Body of pancreas (tissue), 4 donors: ENCODE results near the gene YY1. TPM values are rescaled to one million over a fixed set of nuclear protein-coding genes. Genes with fewer than 3 reads are reported as not detected.

Source experiments
- ATAC-seq: fragments of 150-250 bp; one replicate; pipeline ENCODE4 v1.9.1; 2016
- DNase-seq, 4 donors: peaks; one replicate each; pipeline ENCODE4 v3.0.0-alpha.2; 2019
- H3K27ac ChIP-seq, 4 donors: fragments of 200-600 bp; sonication (generic); 1 replicate in 3 of 4; 2 replicates in 1 of 4; pipeline versions ENCODE4 v1.5.1 to v1.6.1; 2016 to 2019; ENCODE audit warnings: mild to moderate bottlenecking in 1 of 4, mixed read lengths in 1 of 4, moderate library complexity in 1 of 4
- H3K27me3 ChIP-seq, 2 donors: fragments of 200-600 bp; sonication (generic); one replicate each; pipeline ENCODE4 v1.6.0; 2016; ENCODE audit warnings: mild to moderate bottlenecking in 1 of 2
- H3K36me3 ChIP-seq, 2 donors: fragments of 200-600 bp; sonication (generic); replicated peaks in 1 of 2; 2 replicates each; pipeline ENCODE4 v1.5.1; 2016; ENCODE audit warnings: low read depth in 2 of 2; ENCODE audit not compliant: insufficient read depth in 1 of 2
- H3K4me1 ChIP-seq: fragments of 200-600 bp; sonication (generic); one replicate; pipeline ENCODE4 v1.6.0; 2016
- H3K4me3 ChIP-seq, 2 donors: fragments of 200-600 bp; sonication (generic); 1 replicate in 1 of 2; 2 replicates in 1 of 2; pipeline ENCODE4 v1.5.1; 2016 to 2019
- H3K9me3 ChIP-seq, 3 donors: fragments of 200-600 bp; sonication (generic); 1 replicate in 2 of 3; 2 replicates in 1 of 3; pipeline ENCODE4 v1.5.1; 2016
- CTCF ChIP-seq, 7 experiments: fragments of 450-650 bp in 4 of 7; fragments of 200-600 bp in 3 of 7; sonication (generic) in 3 of 7; IDR thresholded peaks; one replicate each; pipeline ENCODE4 v1.5.1; 2016 to 2019; ENCODE audit warnings: antibody characterized with exemption in 7 of 7
- POLR2A ChIP-seq, 3 donors: fragments of 450-650 bp; IDR thresholded peaks; one replicate each; pipeline ENCODE4 v1.6.1; 2016; ENCODE audit warnings: antibody characterized with exemption in 3 of 3, mild to moderate bottlenecking in 2 of 3
- WGBS, 2 donors: methylation state at CpG; one replicate each; pipeline ENCODE4 v1.1.5; 2017; 5-methylcytosine and 5-hydroxymethylcytosine counted together
- intact Hi-C: fragments of 100-400 bp; cut with DNase I; formaldehyde crosslinking; loops from one replicate; pipeline ENCODE4 v1.15.1; 2023
- total RNA-seq, 2 donors: library from RNA; depleted of rRNA; stranded (reverse); fragments of >200 nt; gene quantifications; one replicate each; pipeline ENCODE4 v1.1.0, GENCODE V29; 2016

The YY1 gene
- total RNA-seq, 2 donors from 2014 or later, result 27.0 to 30.3 TPM

GRCh38 chr14:100192672-100193416, 46.1 kb upstream of the YY1 start:
- WGBS, 2 donors, result 1 to 3% methylated on average over 7 to 41 of the region's 62 CpGs
- Histone ChIP-seq H3K27ac (peak overlapping the region; percentile 71 to 95 (median 90)), H3K27me3 (no peaks in the 10 kb centered on the region), H3K36me3 (no peaks in the 10 kb centered on the region), H3K4me1 (peaks cover 20% of the 10 kb centered on the region), H3K4me3 (no peak overlapping the region), H3K9me3 (no peaks in the 10 kb centered on the region)
- intact Hi-C loops, result no loop called here
- ATAC-seq (peak; percentile 100), DNase-seq (peak; percentile 100)
- TF ChIP-seq POLR2A (IDR thresholded peaks at IDR 0.05) (peak; percentile 59 to 87 (median 75)), CTCF (IDR thresholded peaks at IDR 0.05) (peak; percentile 85 to 99 (median 97))

- H3K4me1 ChIP-seq, result peaks cover 20% of the 10 kb centered on the region
- peak overlapping the region; percentile 37 to 95 (median 90) for H3K27ac ChIP-seq
- H3K36me3 ChIP-seq, result no peaks in the 10 kb centered on the region
- TF ChIP-seq POLR2A (IDR thresholded peaks at IDR 0.05), result no peak
- no peak for TF ChIP-seq CTCF (IDR thresholded peaks at IDR 0.05)
- no peak overlapping the region for H3K4me3 ChIP-seq
- intact Hi-C loops, result no loop called here
- H3K27me3 ChIP-seq, result no peaks in the 10 kb centered on the region
- WGBS, 2 donors, result 42 to 63% methylated on average over 8 to 9 of the region's 12 CpGs
- peak; percentile 22 to 31 (median 30) for DNase-seq
- no peak for ATAC-seq
- H3K9me3 ChIP-seq, result no peaks in the 10 kb centered on the region
Observed at GRCh38 chr14:100193417-100194357, 45.3 kb upstream of the YY1 start.

GRCh38 chr14:100199240-100199860, 39.6 kb upstream of the YY1 start:
- no peak for TF ChIP-seq CTCF (IDR thresholded peaks at IDR 0.05)
- TF ChIP-seq POLR2A (IDR thresholded peaks at IDR 0.05), result no peak
- no peaks in the 10 kb centered on the region for H3K27me3 ChIP-seq
- ATAC-seq (no peak), DNase-seq (no peak)
- no peaks in the 10 kb centered on the region for H3K9me3 ChIP-seq
- WGBS, 2 donors, result 87 to 88% methylated on average over 8 of the region's 8 CpGs
- H3K4me1 ChIP-seq, result peaks cover 9% of the 10 kb centered on the region
- no peaks in the 10 kb centered on the region for H3K36me3 ChIP-seq
- intact Hi-C loops, result no loop called here
- no peak overlapping the region for H3K27ac ChIP-seq
- no peak overlapping the region for H3K4me3 ChIP-seq

- intact Hi-C loops, result no loop called here
- no peak for ATAC-seq
- WGBS, 2 donors, result 86 to 93% methylated on average over 3 of the region's 3 CpGs
Observed at GRCh38 chr14:100200311-100200710, 38.6 kb upstream of the YY1 start.

More at GRCh38 chr14:100200311-100200710, 38.6 kb upstream of the YY1 start:
- no peaks in the 10 kb centered on the region for H3K9me3 ChIP-seq
- H3K4me3 ChIP-seq, result no peak overlapping the region
- TF ChIP-seq POLR2A (IDR thresholded peaks at IDR 0.05), result no peak
- no peak for TF ChIP-seq CTCF (IDR thresholded peaks at IDR 0.05)
- no peak overlapping the region for H3K27ac ChIP-seq
- H3K36me3 ChIP-seq, result no peaks in the 10 kb centered on the region
- H3K4me1 ChIP-seq, result peaks cover 18% of the 10 kb centered on the region
- H3K27me3 ChIP-seq, result no peaks in the 10 kb centered on the region
- DNase-seq, result no peak
